ENCODE results near the gene PTPN12.

GRCh38 chr7:77565917-77566316 lies 28.8 kb downstream of the PTPN12 start:
- TF ChIP-seq EP300 (IDR thresholded peaks at IDR 0.05) (no peak), CTCF (IDR thresholded peaks at IDR 0.05) (no peak)
